ENCODE results near the gene STARD7.
"Not testable (repeated sequence)": the region's sequence is repeated elsewhere in the genome, so short reads cannot be mapped to it uniquely, and the experiment has no call there.

The STARD7 gene

DNA sequence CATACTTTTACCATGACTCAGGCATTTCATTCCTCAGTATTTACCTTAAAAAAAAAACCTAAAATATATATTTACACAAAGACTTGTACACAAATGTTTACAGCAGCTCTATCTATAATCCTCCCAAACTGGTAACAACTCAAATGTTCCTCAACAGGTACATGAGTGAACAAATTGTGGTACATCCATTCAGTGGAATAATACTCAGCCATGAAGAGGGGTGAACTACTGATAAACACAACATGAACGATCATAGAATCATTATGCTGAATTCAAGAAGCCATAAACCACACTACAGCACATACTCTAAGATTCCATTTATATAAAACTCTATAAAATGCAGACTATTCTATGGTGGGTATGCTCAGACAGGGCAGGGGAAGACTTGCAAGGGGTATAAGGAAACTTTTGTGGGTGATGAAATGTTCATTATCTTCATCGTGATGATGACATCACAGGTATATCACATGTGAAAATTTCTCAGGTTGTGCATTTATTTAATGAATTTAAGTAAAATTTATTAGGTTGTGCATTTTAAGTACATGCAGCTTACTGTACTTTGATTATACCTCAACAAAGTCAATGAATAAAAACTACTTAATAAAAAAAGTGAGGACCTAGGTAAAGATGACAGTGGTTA is 38.6 kb downstream of the STARD7 start:
- H3K27me3 ChIP-seq (ENCODE audit: control insufficient read depth, insufficient read depth, low read length): no peaks in the 10 kb centered on the region
- no peaks in the 10 kb centered on the region for H3K4me1 ChIP-seq (ENCODE audit: control insufficient read depth, insufficient read depth, low read length)
- H3K4me3 ChIP-seq (ENCODE audit: low read depth, low read length): no peak overlapping the region
- no peak overlapping the region for H3K9ac ChIP-seq (ENCODE audit: low read depth, low read length)
- H3K9me3 ChIP-seq (ENCODE audit: control insufficient read depth, insufficient read depth, low read length): no peaks in the 10 kb centered on the region
- H3K36me3 ChIP-seq (ENCODE audit: control insufficient read depth, insufficient read depth, low read length): no peaks in the 10 kb centered on the region

DNA sequence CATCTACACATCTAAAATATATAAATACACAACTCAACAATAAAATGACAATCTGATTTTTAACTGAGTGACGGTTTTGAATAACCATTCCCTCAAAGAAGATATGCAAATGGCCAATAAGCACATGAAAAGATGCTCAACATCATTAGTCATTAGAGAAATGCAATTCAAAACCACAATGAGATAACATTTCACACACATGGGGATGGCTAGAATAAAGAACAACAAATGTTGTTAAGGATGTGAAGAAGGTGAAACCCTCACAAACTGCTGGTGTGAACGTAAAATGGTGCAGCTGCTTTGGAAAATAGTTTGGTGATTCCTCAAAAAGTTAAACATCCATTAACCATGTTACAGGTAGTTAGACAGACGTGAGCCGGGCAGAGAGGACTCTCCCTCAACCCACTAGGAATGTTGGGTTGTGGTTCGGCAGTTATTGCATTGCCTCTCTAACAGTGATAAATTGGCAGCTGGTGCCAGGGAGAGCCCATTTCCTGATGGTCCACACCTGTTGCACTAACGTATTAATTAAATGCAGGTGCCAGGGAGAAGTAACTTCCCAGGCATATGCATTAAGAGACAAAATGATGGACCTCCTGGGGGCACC is 41.1 kb downstream of the STARD7 start:
- no peaks in the 10 kb centered on the region for H3K27me3 ChIP-seq (ENCODE audit: control insufficient read depth, insufficient read depth, low read length)
- H3K4me3 ChIP-seq (ENCODE audit: low read depth, low read length): no peak overlapping the region
- H3K9me3 ChIP-seq (ENCODE audit: control insufficient read depth, insufficient read depth, low read length): no peaks in the 10 kb centered on the region
- no peak overlapping the region for H3K9ac ChIP-seq (ENCODE audit: low read depth, low read length)
- H3K36me3 ChIP-seq (ENCODE audit: control insufficient read depth, insufficient read depth, low read length): no peaks in the 10 kb centered on the region
- H3K4me1 ChIP-seq (ENCODE audit: control insufficient read depth, insufficient read depth, low read length): no peaks in the 10 kb centered on the region

GRCh38 chr2:96164459-96165184 is 44.0 kb downstream of the STARD7 start:
- no peak overlapping the region for H3K9ac ChIP-seq (ENCODE audit: low read depth, low read length)
- H3K36me3 ChIP-seq (ENCODE audit: control insufficient read depth, insufficient read depth, low read length): no peaks in the 10 kb centered on the region
- H3K4me1 ChIP-seq (ENCODE audit: control insufficient read depth, insufficient read depth, low read length): no peaks in the 10 kb centered on the region
- no peaks in the 10 kb centered on the region for H3K9me3 ChIP-seq (ENCODE audit: control insufficient read depth, insufficient read depth, low read length)
- H3K4me3 ChIP-seq (ENCODE audit: low read depth, low read length): no peak overlapping the region
- no peaks in the 10 kb centered on the region for H3K27me3 ChIP-seq (ENCODE audit: control insufficient read depth, insufficient read depth, low read length)

DNA sequence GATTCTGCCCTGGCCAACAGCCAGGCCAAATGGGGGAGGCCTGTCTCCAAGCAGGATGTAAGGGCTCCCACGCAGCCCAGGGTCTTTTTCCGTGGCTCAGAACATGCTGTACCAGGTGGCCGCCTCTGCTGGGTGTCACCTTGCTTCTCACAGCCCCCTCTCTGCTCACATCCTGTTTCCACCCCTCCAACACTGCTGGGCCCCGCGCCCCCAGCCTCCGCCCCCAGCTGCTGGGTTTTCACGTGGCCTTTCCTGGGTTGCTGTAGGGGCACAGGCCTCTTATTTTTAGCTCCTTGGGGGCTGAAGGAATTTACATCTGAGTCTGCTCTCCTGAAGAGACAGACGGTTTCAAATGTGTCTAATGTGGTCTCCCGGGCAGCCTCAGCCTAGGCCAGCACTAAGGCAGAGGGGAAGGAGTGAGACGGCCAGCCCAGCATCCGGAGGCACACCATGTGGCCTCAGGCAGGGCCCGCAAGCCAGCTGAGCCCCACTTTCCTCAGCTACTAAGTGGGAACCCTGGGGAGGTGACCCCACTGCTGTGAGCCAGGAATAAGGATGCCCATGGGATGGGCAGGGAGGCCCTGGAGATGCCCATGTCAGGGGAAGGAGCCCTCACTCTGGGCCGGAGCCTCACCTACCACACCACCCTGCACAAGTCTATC is 44.7 kb downstream of the STARD7 start:
- H3K9ac ChIP-seq (ENCODE audit: low read depth, low read length): no peak overlapping the region
- no peaks in the 10 kb centered on the region for H3K9me3 ChIP-seq (ENCODE audit: control insufficient read depth, insufficient read depth, low read length)
- H3K27me3 ChIP-seq (ENCODE audit: control insufficient read depth, insufficient read depth, low read length): no peaks in the 10 kb centered on the region
- H3K4me3 ChIP-seq (ENCODE audit: low read depth, low read length): no peak overlapping the region
- no peaks in the 10 kb centered on the region for H3K4me1 ChIP-seq (ENCODE audit: control insufficient read depth, insufficient read depth, low read length)
- H3K36me3 ChIP-seq (ENCODE audit: control insufficient read depth, insufficient read depth, low read length): no peaks in the 10 kb centered on the region

DNA sequence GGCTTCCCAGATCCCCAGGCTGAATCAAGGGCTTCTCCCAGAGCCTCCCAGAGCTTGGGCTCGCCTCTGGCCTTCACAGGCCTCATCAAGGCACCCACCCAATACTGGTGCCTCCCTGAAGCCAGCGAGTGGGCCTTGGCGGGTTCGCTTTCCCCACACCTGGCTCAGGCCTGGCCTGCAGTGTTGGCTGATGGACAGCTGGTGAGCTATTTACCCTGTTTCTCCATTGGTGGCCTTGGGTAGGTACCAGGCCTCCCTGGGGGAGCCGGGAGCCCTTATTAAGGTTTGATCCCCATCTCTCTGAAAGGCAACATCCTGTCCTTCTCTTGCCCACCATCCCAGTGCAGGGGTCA is 45.2 kb downstream of the STARD7 start:
- no peak overlapping the region for H3K9ac ChIP-seq (ENCODE audit: low read depth, low read length)
- H3K36me3 ChIP-seq (ENCODE audit: control insufficient read depth, insufficient read depth, low read length): no peaks in the 10 kb centered on the region
- H3K4me3 ChIP-seq (ENCODE audit: low read depth, low read length): no peak overlapping the region
- no peaks in the 10 kb centered on the region for H3K9me3 ChIP-seq (ENCODE audit: control insufficient read depth, insufficient read depth, low read length)
- H3K4me1 ChIP-seq (ENCODE audit: control insufficient read depth, insufficient read depth, low read length): no peaks in the 10 kb centered on the region
- no peaks in the 10 kb centered on the region for H3K27me3 ChIP-seq (ENCODE audit: control insufficient read depth, insufficient read depth, low read length)

- no peaks in the 10 kb centered on the region for H3K9me3 ChIP-seq (ENCODE audit: control insufficient read depth, insufficient read depth, low read length)
- no peaks in the 10 kb centered on the region for H3K27me3 ChIP-seq (ENCODE audit: control insufficient read depth, insufficient read depth, low read length)
- H3K4me3 ChIP-seq (ENCODE audit: low read depth, low read length): no peak overlapping the region
- no peak overlapping the region for H3K9ac ChIP-seq (ENCODE audit: low read depth, low read length)
- no peaks in the 10 kb centered on the region for H3K4me1 ChIP-seq (ENCODE audit: control insufficient read depth, insufficient read depth, low read length)
- H3K36me3 ChIP-seq (ENCODE audit: control insufficient read depth, insufficient read depth, low read length): no peaks in the 10 kb centered on the region
Observed at GRCh38 chr2:96161898-96162297, 46.7 kb downstream of the STARD7 start.

- not testable (repeated sequence) for H3K4me3 ChIP-seq (ENCODE audit: low read depth, low read length); H3K9ac ChIP-seq (ENCODE audit: low read depth, low read length); H3K27me3 ChIP-seq (ENCODE audit: control insufficient read depth, insufficient read depth, low read length); H3K9me3 ChIP-seq (ENCODE audit: control insufficient read depth, insufficient read depth, low read length); H3K36me3 ChIP-seq (ENCODE audit: control insufficient read depth, insufficient read depth, low read length); H3K4me1 ChIP-seq (ENCODE audit: control insufficient read depth, insufficient read depth, low read length)
Observed at GRCh38 chr2:96160366-96160765, 48.3 kb downstream of the STARD7 start.

GRCh38 chr2:96159084-96159830 is 49.4 kb downstream of the STARD7 start:
- H3K27me3 ChIP-seq (ENCODE audit: control insufficient read depth, insufficient read depth, low read length): no peaks in the 10 kb centered on the region
- H3K4me3 ChIP-seq (ENCODE audit: low read depth, low read length): no peak overlapping the region
- no peaks in the 10 kb centered on the region for H3K36me3 ChIP-seq (ENCODE audit: control insufficient read depth, insufficient read depth, low read length)
- no peaks in the 10 kb centered on the region for H3K9me3 ChIP-seq (ENCODE audit: control insufficient read depth, insufficient read depth, low read length)
- H3K9ac ChIP-seq (ENCODE audit: low read depth, low read length): no peak overlapping the region
- no peaks in the 10 kb centered on the region for H3K4me1 ChIP-seq (ENCODE audit: control insufficient read depth, insufficient read depth, low read length)

DNA sequence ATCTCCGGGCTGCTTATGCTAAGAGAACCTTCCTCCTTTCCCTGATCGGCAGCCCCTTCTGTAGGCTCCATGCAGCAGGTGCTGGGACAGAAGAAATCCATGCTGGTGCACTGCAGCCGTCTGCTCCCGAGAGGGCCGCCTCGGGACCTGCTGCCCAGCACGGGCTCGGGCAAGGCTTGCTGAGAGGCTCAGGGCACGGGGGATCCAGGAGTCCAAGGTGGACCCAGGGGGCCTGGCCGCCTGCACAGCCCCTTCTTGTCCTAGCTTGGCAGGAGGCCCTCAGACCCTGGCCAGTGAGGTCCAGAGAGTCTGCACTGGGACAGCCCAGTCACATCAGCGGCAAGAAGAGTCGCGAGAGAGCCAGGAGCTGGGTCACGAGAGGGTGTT is 50.1 kb downstream of the STARD7 start:
- H3K9ac ChIP-seq (ENCODE audit: low read depth, low read length): no peak overlapping the region
- no peaks in the 10 kb centered on the region for H3K9me3 ChIP-seq (ENCODE audit: control insufficient read depth, insufficient read depth, low read length)

GRCh38 chr2:96157649-96158553 is 50.7 kb downstream of the STARD7 start:
- H3K9ac ChIP-seq (ENCODE audit: low read depth, low read length): no peak overlapping the region
- no peaks in the 10 kb centered on the region for H3K27me3 ChIP-seq (ENCODE audit: control insufficient read depth, insufficient read depth, low read length)
- no peaks in the 10 kb centered on the region for H3K9me3 ChIP-seq (ENCODE audit: control insufficient read depth, insufficient read depth, low read length)
- H3K4me3 ChIP-seq (ENCODE audit: low read depth, low read length): no peak overlapping the region
- no peaks in the 10 kb centered on the region for H3K4me1 ChIP-seq (ENCODE audit: control insufficient read depth, insufficient read depth, low read length)
- no peaks in the 10 kb centered on the region for H3K36me3 ChIP-seq (ENCODE audit: control insufficient read depth, insufficient read depth, low read length)

More for the DNA sequence above, 50.1 kb downstream of the STARD7 start:
- no peaks in the 10 kb centered on the region for H3K4me1 ChIP-seq (ENCODE audit: control insufficient read depth, insufficient read depth, low read length)
- no peaks in the 10 kb centered on the region for H3K36me3 ChIP-seq (ENCODE audit: control insufficient read depth, insufficient read depth, low read length)
- H3K4me3 ChIP-seq (ENCODE audit: low read depth, low read length): no peak overlapping the region
- H3K27me3 ChIP-seq (ENCODE audit: control insufficient read depth, insufficient read depth, low read length): no peaks in the 10 kb centered on the region
